Retinal pigment epithelial cell (primary cell): ENCODE measurements around the gene ELF5.

ENCODE experiments used
- DNase-seq: peaks from one replicate; pipeline ENCODE4 v3.0.0-alpha.2; 2010; ENCODE audit warnings: low read depth
- H3K4me3 ChIP-seq: 2 replicates; pipeline ENCODE4 v1.5.1; 2011; ENCODE audit warnings: mild to moderate bottlenecking, low read length, control low read depth, moderate library complexity
- CTCF ChIP-seq: conservative IDR thresholded peaks from 2 replicates; pipeline ENCODE4 v1.5.1; 2011; ENCODE audit warnings: low read depth, low read length, control low read depth, inconsistent platforms

The ELF5 gene

GRCh38 chr11:34531663-34532062 lies 18.1 kb upstream of the ELF5 start:
- H3K4me3 ChIP-seq = no peak overlapping the region
- no peak for DNase-seq
- no peak for TF ChIP-seq CTCF

- TF ChIP-seq CTCF = no peak
- no peak overlapping the region for H3K4me3 ChIP-seq
- no peak for DNase-seq
Measured at GRCh38 chr11:34530545-34531234, 17.1 kb upstream of the ELF5 start.

GRCh38 chr11:34529643-34530042 lies 16.0 kb upstream of the ELF5 start:
- TF ChIP-seq CTCF = no peak
- H3K4me3 ChIP-seq = no peak overlapping the region

GRCh38 chr11:34528072-34528471 lies 14.5 kb upstream of the ELF5 start:
- TF ChIP-seq CTCF = no peak
- H3K4me3 ChIP-seq = no peak overlapping the region
- DNase-seq = no peak

More at GRCh38 chr11:34529643-34530042, 16.0 kb upstream of the ELF5 start:
- no peak for DNase-seq

GRCh38 chr11:34525888-34526657 lies 12.5 kb upstream of the ELF5 start:
- H3K4me3 ChIP-seq = no peak overlapping the region
- DNase-seq = no peak
- no peak for TF ChIP-seq CTCF

GRCh38 chr11:34525098-34525497 lies 11.5 kb upstream of the ELF5 start:
- no peak for DNase-seq
- no peak overlapping the region for H3K4me3 ChIP-seq
- TF ChIP-seq CTCF = no peak

- no peak overlapping the region for H3K4me3 ChIP-seq
- no peak for TF ChIP-seq CTCF
- DNase-seq = no peak
Measured at GRCh38 chr11:34524696-34525095, 11.1 kb upstream of the ELF5 start.
